ENCODE results near the gene INPP5A.

- TF ChIP-seq, protein P1, sequence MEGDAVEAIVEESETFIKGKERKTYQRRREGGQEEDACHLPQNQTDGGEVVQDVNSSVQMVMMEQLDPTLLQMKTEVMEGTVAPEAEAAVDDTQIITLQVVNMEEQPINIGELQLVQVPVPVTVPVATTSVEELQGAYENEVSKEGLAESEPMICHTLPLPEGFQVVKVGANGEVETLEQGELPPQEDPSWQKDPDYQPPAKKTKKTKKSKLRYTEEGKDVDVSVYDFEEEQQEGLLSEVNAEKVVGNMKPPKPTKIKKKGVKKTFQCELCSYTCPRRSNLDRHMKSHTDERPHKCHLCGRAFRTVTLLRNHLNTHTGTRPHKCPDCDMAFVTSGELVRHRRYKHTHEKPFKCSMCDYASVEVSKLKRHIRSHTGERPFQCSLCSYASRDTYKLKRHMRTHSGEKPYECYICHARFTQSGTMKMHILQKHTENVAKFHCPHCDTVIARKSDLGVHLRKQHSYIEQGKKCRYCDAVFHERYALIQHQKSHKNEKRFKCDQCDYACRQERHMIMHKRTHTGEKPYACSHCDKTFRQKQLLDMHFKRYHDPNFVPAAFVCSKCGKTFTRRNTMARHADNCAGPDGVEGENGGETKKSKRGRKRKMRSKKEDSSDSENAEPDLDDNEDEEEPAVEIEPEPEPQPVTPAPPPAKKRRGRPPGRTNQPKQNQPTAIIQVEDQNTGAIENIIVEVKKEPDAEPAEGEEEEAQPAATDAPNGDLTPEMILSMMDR (IDR thresholded peaks at IDR 0.05), result no peak
- TF ChIP-seq POLR2A (IDR thresholded peaks at IDR 0.05), result no peak
Measured at GRCh38 chr10:132698761-132699391, 161.3 kb downstream of the INPP5A start.

All from upper lobe of left lung (tissue), 4 donors.